IMR-90 (cell line): ENCODE measurements around the gene DCC. TPM values are rescaled to one million over a fixed set of nuclear protein-coding genes. Genes with fewer than 3 reads are reported as not detected.

Source experiments
- ATAC-seq: fragments of 200-7000 bp; cut with Tn5 transposase; 2 replicates; pipeline ENCODE4 v1.9.1; 2020; ENCODE audit warnings: low read depth, mild to moderate bottlenecking, moderate library complexity
- BruUV-seq: library from RNA; stranded (reverse); fragments of 400-500 nt; replicated peaks from 2 replicates; lab custom pipeline; 2021; lab: Mats Ljungman, UMichigan
- CTCF ChIA-PET: fragments of 300-600 bp; formaldehyde crosslinking; extraction: SDS; loops from one replicate; lab custom pipeline; 2021; ENCODE audit warnings: antibody characterized with exemption; lab: Yijun Ruan, JAX
- POLR2A ChIA-PET: fragments of 300-600 bp; sonication (Branson Sonifier 250); formaldehyde crosslinking; loops from one replicate; lab custom pipeline; 2022; ENCODE audit warnings: antibody characterized with exemption; ENCODE audit not compliant: unreplicated experiment; lab: Charles Lee
- DNase-seq: peaks from one replicate; pipeline ENCODE4 v3.0.0; 2013
- H2AFZ ChIP-seq: replicated peaks from 2 replicates; pipeline ENCODE3; 2013; ENCODE audit warnings: low read length, mild to moderate bottlenecking; ENCODE audit not compliant: poor library complexity
- H2AK5ac ChIP-seq: 2 replicates; pipeline ENCODE4 v1.6.1; 2013; ENCODE audit warnings: low read depth, low read length, inconsistent platforms
- H2AK9ac ChIP-seq: replicated peaks from 2 replicates; pipeline ENCODE3; 2013; ENCODE audit warnings: mild to moderate bottlenecking, low read depth, low read length, moderate library complexity; ENCODE audit not compliant: poor library complexity
- H2BK120ac ChIP-seq: 2 replicates; pipeline ENCODE4 v1.6.1; 2013; ENCODE audit warnings: low read depth, low read length, inconsistent platforms
- H2BK15ac ChIP-seq: 3 replicates; pipeline ENCODE4 v1.6.1; 2013; ENCODE audit warnings: low read depth, low read length, inconsistent platforms
- H2BK20ac ChIP-seq: 2 replicates; pipeline ENCODE4 v1.6.1; 2013; ENCODE audit warnings: low read depth, mild to moderate bottlenecking, inconsistent platforms, low read length, moderate library complexity
- H2BK5ac ChIP-seq: 2 replicates; pipeline ENCODE4 v1.6.1; 2013; ENCODE audit warnings: mild to moderate bottlenecking, low read depth, low read length, inconsistent platforms; ENCODE audit not compliant: poor library complexity, severe bottlenecking
- H3K14ac ChIP-seq: replicated peaks from 2 replicates; pipeline ENCODE4 v1.6.1; 2013; ENCODE audit warnings: low read depth, low read length, inconsistent platforms
- H3K18ac ChIP-seq: 2 replicates; pipeline ENCODE4 v1.6.1; 2013; ENCODE audit warnings: low read depth, low read length, control low read depth
- H3K23ac ChIP-seq: 2 replicates; pipeline ENCODE4 v1.6.1; 2013; ENCODE audit warnings: low read depth, low read length, inconsistent platforms
- H3K27ac ChIP-seq: 2 replicates; pipeline ENCODE4 v1.5.1; 2013; ENCODE audit warnings: mild to moderate bottlenecking, control low read depth, low read length; ENCODE audit not compliant: insufficient read depth
- H3K27me3 ChIP-seq: 2 replicates; pipeline ENCODE4 v1.6.1; 2013; ENCODE audit warnings: low read length; ENCODE audit not compliant: control insufficient read depth, insufficient read depth
- H3K36me3 ChIP-seq: 2 replicates; pipeline ENCODE4 v1.6.1; 2013; ENCODE audit warnings: low read length, mixed read lengths; ENCODE audit not compliant: control insufficient read depth, insufficient read depth
- H3K4ac ChIP-seq: 2 replicates; pipeline ENCODE4 v1.6.1; 2013; ENCODE audit warnings: low read depth, low read length, inconsistent platforms
- H3K4me1 ChIP-seq: 2 replicates; pipeline ENCODE4 v1.6.1; 2013; ENCODE audit warnings: low read length, mixed read lengths; ENCODE audit not compliant: control insufficient read depth, insufficient read depth
- H3K4me2 ChIP-seq: 2 replicates; pipeline ENCODE4 v1.6.1; 2013; ENCODE audit warnings: low read depth, mild to moderate bottlenecking, control low read depth, low read length, moderate library complexity
- H3K4me3 ChIP-seq: 2 replicates; pipeline ENCODE4 v1.5.1; 2013; ENCODE audit warnings: low read depth, mild to moderate bottlenecking, control low read depth, low read length, moderate library complexity; ENCODE audit not compliant: insufficient read depth
- H3K56ac ChIP-seq: 2 replicates; pipeline ENCODE4 v1.6.1; 2013; ENCODE audit warnings: low read length, inconsistent platforms; ENCODE audit not compliant: insufficient read depth; ENCODE audit errors: extremely low read depth
- H3K79me1 ChIP-seq, 2 experiments: 2 replicates each; pipeline ENCODE4 v1.6.1; 2013; ENCODE audit warnings: low read length in 2 of 2, inconsistent platforms in 1 of 2, low read depth in 1 of 2
- H3K9ac ChIP-seq: 2 replicates; pipeline ENCODE4 v1.6.1; 2013; ENCODE audit warnings: low read depth, low read length, control low read depth
- H3K9me1 ChIP-seq: 2 replicates; pipeline ENCODE4 v1.6.1; 2013; ENCODE audit warnings: low read length, inconsistent platforms; ENCODE audit not compliant: insufficient read depth
- H3K9me3 ChIP-seq: 2 replicates; pipeline ENCODE4 v1.6.1; 2013; ENCODE audit warnings: low read length; ENCODE audit not compliant: control insufficient read depth, insufficient read depth
- H4K20me1 ChIP-seq: 2 replicates; pipeline ENCODE4 v1.6.1; 2013; ENCODE audit warnings: low read length, inconsistent platforms; ENCODE audit not compliant: insufficient read depth
- H4K5ac ChIP-seq: 2 replicates; pipeline ENCODE4 v1.6.1; 2013; ENCODE audit warnings: mild to moderate bottlenecking, low read depth, low read length, control low read depth
- H4K8ac ChIP-seq, 2 experiments: 2 replicates each; pipeline ENCODE4 v1.6.1; 2013; ENCODE audit warnings: low read depth in 2 of 2, low read length in 2 of 2, control low read depth in 1 of 2, inconsistent platforms in 1 of 2
- H4K91ac ChIP-seq: 2 replicates; pipeline ENCODE4 v1.6.1; 2013; ENCODE audit warnings: low read depth, low read length, inconsistent platforms; ENCODE audit not compliant: insufficient read depth
- BHLHE40 ChIP-seq: fragments of 150-350 bp; IDR thresholded peaks from 2 replicates; pipeline ENCODE4 v1.6.1; 2016; ENCODE audit warnings: mild to moderate bottlenecking, low read depth, low read length
- CHD1 ChIP-seq: IDR thresholded peaks from 2 replicates; pipeline ENCODE4 v1.6.1; 2012; ENCODE audit warnings: low read depth, low read length, improper control_type of control experiment
- FOS ChIP-seq: fragments of 150-350 bp; IDR thresholded peaks from 2 replicates; pipeline ENCODE4 v1.6.1; 2016; ENCODE audit warnings: low read depth, low read length
- MAFK ChIP-seq: IDR thresholded peaks from 2 replicates; pipeline ENCODE4 v1.6.1; 2012; ENCODE audit warnings: low read depth, low read length, improper control_type of control experiment
- MAZ ChIP-seq: IDR thresholded peaks from 2 replicates; pipeline ENCODE4 v1.6.1; 2012; ENCODE audit warnings: low read depth, mild to moderate bottlenecking, low read length, improper control_type of control experiment, moderate library complexity, borderline replicate concordance
- MXI1 ChIP-seq: IDR thresholded peaks from 2 replicates; pipeline ENCODE4 v1.6.1; 2012; ENCODE audit warnings: low read depth, mild to moderate bottlenecking, low read length, moderate library complexity, borderline replicate concordance
- NFE2L2 ChIP-seq: fragments of 150-350 bp; IDR thresholded peaks from 2 replicates; pipeline ENCODE4 v1.6.1; 2016; ENCODE audit warnings: low read depth, mild to moderate bottlenecking, low read length
- POLR2A ChIP-seq: IDR thresholded peaks from 2 replicates; pipeline ENCODE4 v1.6.1; 2012; ENCODE audit warnings: mild to moderate bottlenecking, low read depth, low read length
- RAD21 ChIP-seq: IDR thresholded peaks from 2 replicates; pipeline ENCODE4 v1.6.1; 2012; ENCODE audit warnings: low read length, improper control_type of control experiment
- RCOR1 ChIP-seq: IDR thresholded peaks from 2 replicates; pipeline ENCODE4 v1.6.1; 2012; ENCODE audit warnings: mild to moderate bottlenecking, low read length, improper control_type of control experiment; ENCODE audit not compliant: insufficient replicate concordance
- RFX5 ChIP-seq: IDR thresholded peaks from 2 replicates; pipeline ENCODE4 v1.8.0; 2012; ENCODE audit warnings: low read depth, mild to moderate bottlenecking, low read length, moderate library complexity
- SMC3 ChIP-seq: fragments of 150-350 bp; IDR thresholded peaks from 2 replicates; pipeline ENCODE4 v1.6.1; 2016; ENCODE audit warnings: low read depth, mild to moderate bottlenecking, antibody characterized with exemption, low read length, moderate library complexity
- WGBS, 2 experiments: methylation state at CpG; one replicate each; pipeline versions ENCODE4 v1.1.5 to v1.1.7; 2013; ENCODE audit warnings: missing lambda C conversion rate in 2 of 2; ENCODE audit not compliant: insufficient read length in 1 of 2; ENCODE audit errors: extremely low coverage in 2 of 2; 5-methylcytosine and 5-hydroxymethylcytosine counted together
- dilution Hi-C: fragments of 300-500 bp; cut with HindIII; formaldehyde crosslinking; loops from one replicate; pipeline ENCODE4 v1.14.3; 2018; ENCODE audit warnings: low sequenced_read_pairs; ENCODE audit not compliant: unreplicated experiment
- in situ Hi-C: fragments of 300-500 bp; cut with MboI; formaldehyde crosslinking; loops from 3 replicates; pipeline ENCODE4 v1.14.3; 2019; ENCODE audit warnings: low sequenced_read_pairs, inconsistent platforms, mixed read lengths
- intact Hi-C: fragments of 100-400 bp; cut with micrococcal nuclease; formaldehyde crosslinking; loops from 2 replicates; pipeline ENCODE4 v1.10.0; 2022
- polyA plus RNA-seq, 3 experiments: library from polyadenylated mRNA; depleted of rRNA; stranded (reverse); fragments of >200 nt; gene quantifications; 2 replicates each; pipeline ENCODE4 v1.2.3, GENCODE V29; 2012; ENCODE audit warnings: low replicate concordance in 1 of 3
- total RNA-seq: library from RNA; depleted of rRNA; stranded (reverse); fragments of >200 nt; gene quantifications from 2 replicates; pipeline ENCODE4 v1.2.3, GENCODE V29; 2012
- TF ChIP-seq, protein P1 (sequence below): conservative IDR thresholded peaks from 2 replicates; pipeline ENCODE4 v1.5.1; 2012; ENCODE audit warnings: mild to moderate bottlenecking, low read depth, low read length, improper control_type of control experiment
- TF ChIP-seq, protein P2 (sequence below): fragments of 150-350 bp; IDR thresholded peaks from 2 replicates; pipeline ENCODE4 v1.6.1; 2016; ENCODE audit warnings: low read depth, mild to moderate bottlenecking, low read length, moderate library complexity, borderline replicate concordance
- TF ChIP-seq, protein P3 (sequence below): fragments of 150-350 bp; IDR thresholded peaks from 2 replicates; pipeline ENCODE4 v1.6.1; 2017; ENCODE audit warnings: mild to moderate bottlenecking, antibody characterized with exemption, low read length, low read depth

The DCC gene
- total and polyA plus RNA-seq, 2 of the 4 experiments (the other 2 are of a cell fraction) = 0.31 to 0.54 TPM

- Histone ChIP-seq H3K9ac (no peak overlapping the region), H3K18ac (no peak overlapping the region), H2BK120ac (no peak overlapping the region), H3K27me3 (no peaks in the 10 kb centered on the region), H3K9me3 (peaks cover 15% of the 10 kb centered on the region), H3K56ac (no peak overlapping the region), H2AK5ac (no peak overlapping the region), H3K36me3 (no peaks in the 10 kb centered on the region), H3K4me1 (no peaks in the 10 kb centered on the region), H3K27ac (no peak overlapping the region), H3K4me3 (no peak overlapping the region), H4K91ac (no peak overlapping the region), H3K23ac (no peak overlapping the region), H4K20me1 (no peaks in the 10 kb centered on the region), H3K4ac (no peak overlapping the region), H3K79me1 (no peaks in the 10 kb centered on the region), H3K14ac (no peak overlapping the region), H2BK15ac (no peak overlapping the region), H2BK5ac (no peak overlapping the region), H4K8ac (no peak overlapping the region), H3K4me2 (no peak overlapping the region), H2BK20ac (no peak overlapping the region), H3K9me1 (no peaks in the 10 kb centered on the region), H2AFZ (no peak overlapping the region), H2AK9ac (no peak overlapping the region), H4K5ac (no peak overlapping the region)
- ATAC-seq = no peak
- no peak for DNase-seq
- ChIA-PET CTCF (no interaction called here), POLR2A (no interaction called here)
- intact Hi-C loops = no loop called here
- dilution Hi-C loops = no loop called here
- in situ Hi-C loops = no loop called here
- 3% methylated on average over 4 of the region's 5 CpGs; no CpG with 5 or more reads in 1 of the 2 experiments for WGBS, 2 experiments
- no TSS peak for BruUV-seq
- no peak for TF ChIP-seq MAZ
- no peak for TF ChIP-seq CHD1
- no peak for TF ChIP-seq RAD21
- TF ChIP-seq MAFK = no peak
- no peak for TF ChIP-seq FOS
- TF ChIP-seq, protein P1, sequence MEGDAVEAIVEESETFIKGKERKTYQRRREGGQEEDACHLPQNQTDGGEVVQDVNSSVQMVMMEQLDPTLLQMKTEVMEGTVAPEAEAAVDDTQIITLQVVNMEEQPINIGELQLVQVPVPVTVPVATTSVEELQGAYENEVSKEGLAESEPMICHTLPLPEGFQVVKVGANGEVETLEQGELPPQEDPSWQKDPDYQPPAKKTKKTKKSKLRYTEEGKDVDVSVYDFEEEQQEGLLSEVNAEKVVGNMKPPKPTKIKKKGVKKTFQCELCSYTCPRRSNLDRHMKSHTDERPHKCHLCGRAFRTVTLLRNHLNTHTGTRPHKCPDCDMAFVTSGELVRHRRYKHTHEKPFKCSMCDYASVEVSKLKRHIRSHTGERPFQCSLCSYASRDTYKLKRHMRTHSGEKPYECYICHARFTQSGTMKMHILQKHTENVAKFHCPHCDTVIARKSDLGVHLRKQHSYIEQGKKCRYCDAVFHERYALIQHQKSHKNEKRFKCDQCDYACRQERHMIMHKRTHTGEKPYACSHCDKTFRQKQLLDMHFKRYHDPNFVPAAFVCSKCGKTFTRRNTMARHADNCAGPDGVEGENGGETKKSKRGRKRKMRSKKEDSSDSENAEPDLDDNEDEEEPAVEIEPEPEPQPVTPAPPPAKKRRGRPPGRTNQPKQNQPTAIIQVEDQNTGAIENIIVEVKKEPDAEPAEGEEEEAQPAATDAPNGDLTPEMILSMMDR = no peak
- TF ChIP-seq POLR2A = no peak
- TF ChIP-seq, protein P2, sequence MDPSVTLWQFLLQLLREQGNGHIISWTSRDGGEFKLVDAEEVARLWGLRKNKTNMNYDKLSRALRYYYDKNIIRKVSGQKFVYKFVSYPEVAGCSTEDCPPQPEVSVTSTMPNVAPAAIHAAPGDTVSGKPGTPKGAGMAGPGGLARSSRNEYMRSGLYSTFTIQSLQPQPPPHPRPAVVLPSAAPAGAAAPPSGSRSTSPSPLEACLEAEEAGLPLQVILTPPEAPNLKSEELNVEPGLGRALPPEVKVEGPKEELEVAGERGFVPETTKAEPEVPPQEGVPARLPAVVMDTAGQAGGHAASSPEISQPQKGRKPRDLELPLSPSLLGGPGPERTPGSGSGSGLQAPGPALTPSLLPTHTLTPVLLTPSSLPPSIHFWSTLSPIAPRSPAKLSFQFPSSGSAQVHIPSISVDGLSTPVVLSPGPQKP = no peak
- TF ChIP-seq SMC3 = no peak
- no peak for TF ChIP-seq RCOR1
- TF ChIP-seq, protein P3, sequence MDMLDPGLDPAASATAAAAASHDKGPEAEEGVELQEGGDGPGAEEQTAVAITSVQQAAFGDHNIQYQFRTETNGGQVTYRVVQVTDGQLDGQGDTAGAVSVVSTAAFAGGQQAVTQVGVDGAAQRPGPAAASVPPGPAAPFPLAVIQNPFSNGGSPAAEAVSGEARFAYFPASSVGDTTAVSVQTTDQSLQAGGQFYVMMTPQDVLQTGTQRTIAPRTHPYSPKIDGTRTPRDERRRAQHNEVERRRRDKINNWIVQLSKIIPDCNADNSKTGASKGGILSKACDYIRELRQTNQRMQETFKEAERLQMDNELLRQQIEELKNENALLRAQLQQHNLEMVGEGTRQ = no peak
- no peak for TF ChIP-seq NFE2L2
- TF ChIP-seq RFX5 = no peak
- no peak for TF ChIP-seq BHLHE40
- TF ChIP-seq MXI1 = no peak
Measured at GRCh38 chr18:52431683-52432082, 91.7 kb downstream of the DCC start.
